GM10266 (cell line): ENCODE data around the gene BIN2.

ENCODE experiments used
- DNase-seq: peaks from one replicate; pipeline ENCODE4 v3.0.0; 2012; ENCODE audit errors: extremely low spot score
- TF ChIP-seq, protein P1 (sequence below): IDR thresholded peaks from 2 replicates; pipeline ENCODE4 v1.5.1; 2012; ENCODE audit warnings: mild to moderate bottlenecking, low read depth; ENCODE audit not compliant: control insufficient read depth, insufficient read depth; ENCODE audit errors: missing control alignments

Gene BIN2

DNA sequence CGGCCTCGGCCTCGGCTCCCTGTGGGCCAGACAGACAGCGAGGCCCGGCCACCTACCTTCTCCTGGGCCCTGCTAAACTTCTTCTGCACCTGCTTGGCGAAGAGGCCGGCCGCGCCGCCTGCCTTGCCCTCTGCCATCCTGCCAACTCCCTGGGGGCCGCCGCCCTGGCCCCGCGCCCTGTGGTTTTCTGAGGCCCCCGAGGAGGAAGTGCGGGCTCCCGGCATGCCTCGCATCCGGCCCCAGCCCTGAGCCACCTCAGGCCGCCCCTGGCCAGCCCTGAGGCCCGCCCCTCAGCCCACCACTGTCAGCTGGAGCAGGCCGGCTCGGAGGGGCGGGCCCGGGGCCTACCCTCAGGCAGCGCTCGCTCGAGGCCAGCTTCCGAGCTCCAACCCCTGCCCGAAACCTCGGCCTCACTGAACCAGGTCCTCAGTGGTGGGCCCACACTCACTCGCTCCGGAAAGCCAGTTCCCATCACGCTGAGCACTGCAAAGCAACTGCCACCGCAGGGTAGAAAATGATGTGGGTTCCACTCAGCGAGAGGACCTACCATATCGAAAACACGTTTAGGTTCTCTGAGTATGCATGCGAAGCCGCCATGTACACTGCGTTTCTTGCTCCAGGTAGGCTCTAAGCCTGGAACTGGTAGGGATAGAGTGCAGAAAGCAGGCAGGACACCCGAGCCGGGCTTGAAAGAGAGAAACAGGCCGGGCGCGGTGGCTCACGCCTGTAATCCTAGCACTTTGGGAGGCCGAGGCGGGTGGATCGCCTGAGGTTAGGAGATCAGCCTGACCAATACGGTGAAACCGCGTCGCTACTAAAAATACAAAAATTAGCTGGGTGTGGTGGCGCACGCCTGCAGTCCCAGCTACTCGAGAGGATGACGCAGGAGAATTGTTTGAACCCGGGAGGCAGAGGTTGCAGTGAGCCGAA is at the start of gene BIN2:
TSS of gene BIN2 (minus strand) at position 209 of the 930 bp plus-strand sequence. CDS start at position 137, 72 bp downstream.
- DNase-seq = peak; percentile 78
- TF ChIP-seq, protein P1, sequence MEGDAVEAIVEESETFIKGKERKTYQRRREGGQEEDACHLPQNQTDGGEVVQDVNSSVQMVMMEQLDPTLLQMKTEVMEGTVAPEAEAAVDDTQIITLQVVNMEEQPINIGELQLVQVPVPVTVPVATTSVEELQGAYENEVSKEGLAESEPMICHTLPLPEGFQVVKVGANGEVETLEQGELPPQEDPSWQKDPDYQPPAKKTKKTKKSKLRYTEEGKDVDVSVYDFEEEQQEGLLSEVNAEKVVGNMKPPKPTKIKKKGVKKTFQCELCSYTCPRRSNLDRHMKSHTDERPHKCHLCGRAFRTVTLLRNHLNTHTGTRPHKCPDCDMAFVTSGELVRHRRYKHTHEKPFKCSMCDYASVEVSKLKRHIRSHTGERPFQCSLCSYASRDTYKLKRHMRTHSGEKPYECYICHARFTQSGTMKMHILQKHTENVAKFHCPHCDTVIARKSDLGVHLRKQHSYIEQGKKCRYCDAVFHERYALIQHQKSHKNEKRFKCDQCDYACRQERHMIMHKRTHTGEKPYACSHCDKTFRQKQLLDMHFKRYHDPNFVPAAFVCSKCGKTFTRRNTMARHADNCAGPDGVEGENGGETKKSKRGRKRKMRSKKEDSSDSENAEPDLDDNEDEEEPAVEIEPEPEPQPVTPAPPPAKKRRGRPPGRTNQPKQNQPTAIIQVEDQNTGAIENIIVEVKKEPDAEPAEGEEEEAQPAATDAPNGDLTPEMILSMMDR = no peak

DNA sequence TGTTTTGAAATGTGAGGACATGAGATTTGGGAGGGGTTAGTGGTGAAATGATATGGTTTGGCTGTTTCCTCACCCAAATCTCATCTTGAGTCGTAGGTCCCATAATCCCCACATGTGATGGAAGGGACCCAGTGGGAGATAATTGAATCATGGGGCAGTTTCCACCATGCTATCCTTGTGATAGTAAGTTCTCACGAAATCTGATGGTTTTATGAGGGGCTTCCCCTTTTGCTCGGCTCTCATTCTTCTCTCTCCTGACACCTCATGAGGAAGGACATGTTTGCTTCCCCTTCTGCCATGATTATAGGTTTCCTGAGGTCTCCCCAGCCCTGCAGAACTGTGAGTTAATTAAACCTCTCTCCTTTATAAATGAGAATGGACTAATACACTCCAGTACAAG is 49.2 kb upstream of the BIN2 start:
- TF ChIP-seq, protein P1 = no peak
- DNase-seq = no peak

DNA sequence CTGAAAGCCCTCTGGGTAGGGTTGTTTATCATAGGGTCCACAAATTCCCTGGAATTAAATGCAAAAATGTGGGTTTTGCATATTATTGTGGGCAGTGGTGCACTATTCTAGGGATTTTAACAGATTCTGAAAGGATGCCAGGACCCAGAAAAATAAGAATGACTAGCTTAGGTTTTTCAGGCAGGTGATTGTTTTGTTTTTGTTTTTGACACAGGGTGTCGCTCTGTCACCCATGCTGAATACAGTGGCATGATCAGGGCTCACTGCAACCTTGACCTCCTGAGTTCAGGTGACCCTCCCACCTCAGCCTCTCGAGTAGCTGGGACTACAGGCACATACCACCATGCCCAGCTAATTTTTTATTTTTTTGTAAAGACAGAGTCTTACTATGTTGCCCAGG is 48.0 kb upstream of the BIN2 start:
- TF ChIP-seq, protein P1 = peak; percentile 24
- no peak for DNase-seq

DNA sequence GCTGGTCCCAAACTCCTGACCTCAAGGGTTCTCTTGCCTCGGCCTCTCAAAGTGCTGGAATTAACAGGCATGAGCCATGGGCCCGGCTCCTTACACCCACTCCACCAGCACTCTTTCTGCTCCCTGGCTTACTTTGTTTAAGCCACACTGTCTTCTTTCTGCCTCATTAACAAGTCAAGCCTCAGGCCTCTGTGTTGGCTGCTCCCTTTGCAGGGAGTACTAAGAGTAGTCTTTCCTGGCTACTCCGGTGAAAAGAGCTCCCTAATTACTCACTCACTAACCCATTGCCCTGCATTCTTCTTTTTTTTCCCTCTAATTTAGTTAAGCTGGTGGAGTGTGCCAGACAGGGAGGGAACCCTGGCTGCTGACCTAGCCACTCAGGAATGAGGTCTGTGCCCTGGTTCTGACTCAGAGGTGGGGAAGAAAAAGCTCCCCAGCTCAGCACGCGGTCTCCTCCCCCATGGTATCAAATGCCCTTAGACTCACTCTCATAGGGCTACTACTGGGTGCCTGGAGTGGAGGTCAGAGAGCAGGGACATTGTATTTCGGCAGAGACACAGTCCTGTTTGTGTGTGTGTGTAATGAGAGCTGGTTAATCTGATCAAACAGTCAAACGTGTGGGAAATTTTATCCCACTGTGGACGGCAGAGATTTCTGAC is 47.5 kb upstream of the BIN2 start:
- TF ChIP-seq, protein P1 = no peak
- no peak for DNase-seq

DNA sequence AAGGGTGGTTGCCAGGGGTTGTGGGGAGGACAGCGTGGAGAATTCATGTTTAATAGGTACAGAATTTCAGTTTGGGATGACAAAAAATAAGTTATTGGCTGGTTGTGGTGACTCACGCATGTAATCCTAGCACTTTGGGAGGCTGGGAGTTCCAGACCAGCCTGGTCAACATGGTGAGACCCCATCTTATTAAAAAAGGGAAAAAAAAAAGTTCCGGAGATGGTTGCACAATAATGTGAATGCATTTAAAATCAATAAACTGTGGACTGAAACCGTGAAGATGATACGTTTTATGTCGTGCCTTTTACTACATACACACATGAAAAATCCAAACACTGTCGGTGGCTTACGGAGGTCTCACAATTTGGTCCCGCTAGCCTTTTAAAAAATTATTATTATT is 46.7 kb upstream of the BIN2 start:
- no peak for DNase-seq
- TF ChIP-seq, protein P1 = no peak

DNA sequence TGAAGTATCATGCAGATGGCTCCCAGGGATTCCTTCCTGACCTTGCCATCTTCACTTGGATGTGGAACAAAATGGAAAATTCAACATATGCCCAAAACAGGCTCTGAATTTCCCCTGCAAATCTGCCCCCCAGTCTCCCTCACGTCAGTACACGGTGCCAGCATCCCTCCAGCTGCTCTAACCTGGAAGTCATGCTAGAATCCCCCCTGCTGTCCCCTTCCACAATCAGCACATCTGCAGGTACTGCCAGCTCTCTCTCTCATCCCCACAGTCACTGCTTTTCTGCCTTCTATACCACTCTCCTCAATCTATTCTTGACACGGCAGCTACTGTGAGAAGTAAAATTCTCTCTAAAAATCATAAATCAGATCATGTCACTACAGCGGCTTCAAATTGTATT is 45.6 kb upstream of the BIN2 start:
- TF ChIP-seq, protein P1 = no peak
- DNase-seq = no peak

DNA sequence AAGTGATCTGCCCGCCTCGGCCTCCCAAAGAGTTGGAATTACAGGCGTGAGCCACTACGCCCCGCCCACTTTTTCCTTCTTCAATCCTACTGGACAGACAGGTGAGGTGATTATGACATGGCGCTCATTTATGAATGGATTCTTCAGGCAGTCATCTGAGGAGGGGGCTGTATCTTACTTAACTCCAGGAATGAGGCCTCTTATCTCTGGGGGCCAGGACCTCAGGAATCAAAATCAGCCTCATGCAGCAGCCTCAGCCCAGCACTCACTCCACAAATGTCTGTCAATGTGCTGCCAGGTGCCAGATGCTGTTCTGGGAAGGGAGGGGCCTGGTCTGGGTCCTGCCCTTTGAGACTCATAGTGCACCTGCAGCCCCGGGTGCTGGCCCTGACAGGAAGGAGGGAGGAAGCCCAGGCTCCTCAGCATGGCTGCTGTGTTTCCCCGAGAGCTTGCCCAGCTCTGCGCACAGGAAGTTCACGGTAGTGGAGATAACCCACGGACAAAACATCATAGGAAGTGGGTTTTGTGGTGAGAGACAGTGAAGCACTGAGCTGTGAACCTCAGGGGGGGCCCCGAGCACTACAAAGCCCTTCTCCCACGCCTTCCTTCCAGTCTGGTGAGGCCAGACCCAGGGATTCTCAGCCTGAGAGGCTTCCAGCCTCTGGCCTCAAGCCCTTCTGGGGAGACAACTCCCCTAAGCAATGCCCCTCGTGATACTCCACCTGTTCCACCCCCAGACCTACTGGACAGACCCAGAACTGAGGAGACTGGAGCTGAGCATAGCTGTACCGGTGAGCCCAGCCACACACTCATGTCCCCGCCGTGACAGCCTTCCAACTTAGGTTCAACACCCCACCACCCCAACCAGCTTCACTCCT is 44.9 kb upstream of the BIN2 start:
- TF ChIP-seq, protein P1 = no peak
- peak; percentile 95 for DNase-seq
